ENCODE data around the gene PILRA.

PILRA gene

GRCh38 chr7:100413889-100414288, 40.6 kb downstream of the PILRA start:
- no peak for DNase-seq

- DNase-seq: no peak
Measured at GRCh38 chr7:100415448-100415847, 42.2 kb downstream of the PILRA start.

- no peak for DNase-seq
Measured at GRCh38 chr7:100418930-100419659, 45.8 kb downstream of the PILRA start.

GRCh38 chr7:100419660-100420226, 46.5 kb downstream of the PILRA start:
- DNase-seq: no peak

- no peak for DNase-seq
Measured at GRCh38 chr7:100423315-100423714, 50.0 kb downstream of the PILRA start.

GRCh38 chr7:100425347-100425746, 52.1 kb downstream of the PILRA start:
- no peak for DNase-seq

- DNase-seq: no peak
Measured at GRCh38 chr7:100426516-100426915, 53.2 kb downstream of the PILRA start.

- DNase-seq: no peak
Measured at GRCh38 chr7:100427762-100428198, 54.5 kb downstream of the PILRA start.

GRCh38 chr7:100428199-100428966, 55.1 kb downstream of the PILRA start, which contains the start of gene ZCWPW1:
ZCWPW1 (minus strand) TSS chr7:100428703; CDS start chr7:100420649, 8,054 bp downstream.
- peak; percentile 98 for DNase-seq

GRCh38 chr7:100428967-100429636, 55.8 kb downstream of the PILRA start:
- peak; percentile 100 for DNase-seq

- DNase-seq: peak; percentile 99
Measured at GRCh38 chr7:100429637-100430492, 56.6 kb downstream of the PILRA start, which contains the start of gene MEPCE. MEPCE (plus strand) TSS chr7:100429831; CDS start chr7:100430019, 188 bp downstream.

- DNase-seq: no peak
Measured at GRCh38 chr7:100430493-100431285, 57.4 kb downstream of the PILRA start.

GRCh38 chr7:100431286-100431735, 58.0 kb downstream of the PILRA start:
- no peak for DNase-seq

GRCh38 chr7:100432053-100432452, 58.8 kb downstream of the PILRA start:
- DNase-seq: no peak

GRCh38 chr7:100432621-100433275, 59.5 kb downstream of the PILRA start:
- DNase-seq: no peak

- no peak for DNase-seq
Measured at GRCh38 chr7:100433276-100433591, 59.9 kb downstream of the PILRA start.

GRCh38 chr7:100433592-100434296, 60.5 kb downstream of the PILRA start:
- DNase-seq: no peak

GRCh38 chr7:100434297-100435144, 61.2 kb downstream of the PILRA start:
- no peak for DNase-seq
